B cell (primary cell): ENCODE results near the gene TPCN2. TPM values are rescaled to one million over a fixed set of nuclear protein-coding genes. Genes with fewer than 3 reads are reported as not detected.

ENCODE experiments used
- ATAC-seq: fragments of 200-7000 bp; cut with Tn5 transposase; one replicate; pipeline ENCODE4 v1.10.0; 2021; ENCODE audit warnings: low read depth, mild to moderate bottlenecking, moderate number of reproducible peaks, moderate library complexity
- CTCF ChIA-PET: fragments of 350-600 bp; sonication (Branson Sonifier 250); formaldehyde crosslinking; loops from one replicate; lab custom pipeline; 2021; ENCODE audit warnings: antibody characterized with exemption, inconsistent platforms; lab: Charles Lee
- POLR2A ChIA-PET: fragments of 350-600 bp; sonication (Branson Sonifier 250); formaldehyde crosslinking; loops from one replicate; lab custom pipeline; 2021; ENCODE audit warnings: antibody characterized with exemption; lab: Charles Lee
- DNase-seq: peaks from one replicate; pipeline ENCODE4 v3.0.0; 2013
- H2AFZ ChIP-seq: 2 replicates; pipeline ENCODE4 v1.6.1; 2012; ENCODE audit warnings: mild to moderate bottlenecking, low read depth, low read length; ENCODE audit not compliant: insufficient read depth, poor library complexity, severe bottlenecking
- H3K27ac ChIP-seq, 2 donors: 1 replicate in 1 of 2; 2 replicates in 1 of 2; pipeline ENCODE4 v1.5.1; 2012 to 2013; ENCODE audit warnings: low read length in 2 of 2, mild to moderate bottlenecking in 2 of 2, moderate library complexity in 1 of 2
- H3K27me3 ChIP-seq, 4 experiments: fragments of 200-600 bp in 1 of 4; sonication (generic) in 1 of 4; replicated peaks in 1 of 4; 1 replicate in 2 of 4; 2 replicates in 2 of 4; pipeline versions ENCODE4 v1.6.1 to v1.7.0; 2013 to 2016; ENCODE audit warnings: low read length in 3 of 4, mild to moderate bottlenecking in 2 of 4, mixed read lengths in 1 of 4, moderate library complexity in 1 of 4; ENCODE audit not compliant: insufficient read depth in 4 of 4, control insufficient read depth in 3 of 4; ENCODE audit errors: control extremely low read depth in 1 of 4
- H3K36me3 ChIP-seq, 2 experiments: replicated peaks in 1 of 2; 1 replicate in 1 of 2; 2 replicates in 1 of 2; pipeline versions ENCODE4 v1.6.1 to v1.7.1; 2013; ENCODE audit warnings: low read length in 1 of 2; ENCODE audit not compliant: insufficient read depth in 2 of 2, control insufficient read depth in 1 of 2; ENCODE audit errors: control extremely low read depth in 1 of 2, extremely low read depth in 1 of 2
- H3K4me1 ChIP-seq, 2 donors: fragments of 200-600 bp in 1 of 2; sonication (generic) in 1 of 2; 1 replicate in 1 of 2; 2 replicates in 1 of 2; pipeline versions ENCODE4 v1.5.1 to v1.6.1; 2013 to 2017; ENCODE audit warnings: low read length in 2 of 2; ENCODE audit not compliant: control insufficient read depth in 2 of 2, insufficient read depth in 2 of 2
- H3K4me2 ChIP-seq: replicated peaks from 2 replicates; pipeline ENCODE3; 2012; ENCODE audit warnings: mild to moderate bottlenecking, low read depth, low read length; ENCODE audit not compliant: poor library complexity, severe bottlenecking
- H3K4me3 ChIP-seq, 5 experiments: fragments of 200-600 bp in 1 of 5; sonication (generic) in 1 of 5; 1 replicate in 3 of 5; 2 replicates in 2 of 5; pipeline versions ENCODE4 v1.5.1 to v1.7.0; 2011 to 2016; ENCODE audit warnings: low read length in 4 of 5, mild to moderate bottlenecking in 4 of 5, low read depth in 2 of 5, control low read depth in 1 of 5, moderate library complexity in 1 of 5; ENCODE audit not compliant: insufficient read depth in 1 of 5; ENCODE audit errors: control extremely low read depth in 1 of 5, extremely low read depth in 1 of 5
- H3K79me2 ChIP-seq: fragments of 200-600 bp; sonication (generic); one replicate; pipeline ENCODE4 v1.6.0; 2016; ENCODE audit warnings: low read length; ENCODE audit not compliant: control insufficient read depth, insufficient read depth
- H3K9ac ChIP-seq: fragments of 200-600 bp; sonication (generic); 2 replicates; pipeline ENCODE4 v1.6.1; 2017; ENCODE audit warnings: mild to moderate bottlenecking, low read length, moderate library complexity
- H3K9me3 ChIP-seq, 3 donors: one replicate each; pipeline versions ENCODE4 v1.6.1 to v1.7.1; 2013; ENCODE audit warnings: low read length in 2 of 3; ENCODE audit not compliant: control insufficient read depth in 2 of 3, insufficient read depth in 1 of 3; ENCODE audit errors: control extremely low read depth in 1 of 3
- H4K20me1 ChIP-seq: 2 replicates; pipeline ENCODE4 v1.6.0; 2012; ENCODE audit warnings: mild to moderate bottlenecking, low read length; ENCODE audit not compliant: insufficient read depth, control insufficient read depth, poor library complexity, severe bottlenecking
- H3K27ac Mint-ChIP-seq: one replicate; pipeline ENCODE4 v1.8.0; 2021; ENCODE audit warnings: mixed read lengths
- H3K27me3 Mint-ChIP-seq: one replicate; pipeline ENCODE4 v1.8.0; 2021; ENCODE audit warnings: mixed read lengths
- H3K4me1 Mint-ChIP-seq: one replicate; pipeline ENCODE4 v1.8.0; 2021; ENCODE audit warnings: mixed read lengths
- H3K4me3 Mint-ChIP-seq: one replicate; pipeline ENCODE4 v1.8.0; 2021; ENCODE audit warnings: mixed read lengths
- H3K9me3 Mint-ChIP-seq: one replicate; pipeline ENCODE4 v1.8.0; 2022; ENCODE audit warnings: mixed read lengths; ENCODE audit not compliant: insufficient read depth
- CTCF ChIP-seq: fragments of 200-600 bp; IDR thresholded peaks from one replicate; pipeline ENCODE4 v1.8.0; 2022; ENCODE audit warnings: antibody characterized with exemption, mild to moderate bottlenecking
- EZH2 ChIP-seq: IDR thresholded peaks from 2 replicates; pipeline ENCODE4 v1.6.1; 2012; ENCODE audit warnings: borderline replicate concordance, low read depth, mild to moderate bottlenecking, moderate library complexity, low read length; ENCODE audit not compliant: insufficient read depth, poor library complexity, severe bottlenecking
- WGBS: methylation state at CpG from one replicate; pipeline ENCODE4 v1.1.5; 2013; ENCODE audit warnings: missing lambda C conversion rate; ENCODE audit not compliant: insufficient coverage; 5-methylcytosine and 5-hydroxymethylcytosine counted together
- intact Hi-C: fragments of 100-400 bp; cut with micrococcal nuclease; formaldehyde crosslinking; loops from one replicate; pipeline ENCODE4 v1.10.0; 2022
- polyA plus RNA-seq: library from polyadenylated mRNA; depleted of rRNA; stranded (reverse); fragments of >200 nt; gene quantifications from 2 replicates; pipeline ENCODE4 v1.2.3, GENCODE V29; 2012
- total RNA-seq, 2 donors: library from RNA; stranded (reverse); fragments of 120-200 nt in 1 of 2; gene quantifications; 1 replicate in 1 of 2; 2 replicates in 1 of 2; pipeline versions ENCODE4 v1.2.3 to v1.2.4, GENCODE V29; 2013 to 2022

Gene TPCN2
- total and polyA plus RNA-seq, 2 donors (not counting 1 experiment from before 2014, with no cell fraction given): 16.8 to 71.4 TPM

- H2AFZ ChIP-seq: no peak overlapping the region
- no peak overlapping the region for H3K27ac Mint-ChIP-seq
- CTCF ChIA-PET: no interaction called here
These were observed 23.2 kb downstream of the TPCN2 start for GRCh38 chr11:69071956-69072355.

GRCh38 chr11:69073469-69073868, 24.7 kb downstream of the TPCN2 start:
- no peaks in the 10 kb centered on the region for H3K27me3 Mint-ChIP-seq
- Histone ChIP-seq H4K20me1 (peaks cover 10% of the 10 kb centered on the region), H3K4me1 (no peaks in the 10 kb centered on the region), H2AFZ (no peak overlapping the region), H3K36me3 (peaks cover 3 to 32% of the 10 kb centered on the region in 2 experiments), H3K27me3 (no peaks in the 10 kb centered on the region), H3K79me2 (no peaks in the 10 kb centered on the region), H3K4me3 (no peak overlapping the region), H3K27ac (no peak overlapping the region), H3K9me3 (no peaks in the 10 kb centered on the region), H3K4me2 (no peak overlapping the region), H3K9ac (no peak overlapping the region)
- intact Hi-C loops: no loop called here
- ChIA-PET POLR2A (interaction anchor here (0.6 kb wide), 1 partner anchor 103 kb away, joined by 3 read pairs; no protein-coding TSS in a partner anchor), CTCF (interaction anchor here (1.0 kb wide), 1 partner anchor 14 kb away, joined by 3 read pairs; no protein-coding TSS in a partner anchor)
- no peak overlapping the region for H3K27ac Mint-ChIP-seq
- WGBS: 92% methylated on average over 8 of the region's 8 CpGs
- no peak for DNase-seq
- TF ChIP-seq CTCF (no peak), EZH2 (no peak)
- H3K4me3 Mint-ChIP-seq: no peak overlapping the region
- no peak for ATAC-seq
- no peaks in the 10 kb centered on the region for H3K9me3 Mint-ChIP-seq
- H3K4me1 Mint-ChIP-seq: no peaks in the 10 kb centered on the region

More at GRCh38 chr11:69071956-69072355, 23.2 kb downstream of the TPCN2 start:
- Histone ChIP-seq H3K9ac (no peak overlapping the region), H3K27ac (no peak overlapping the region), H3K4me3 (no peak overlapping the region), H4K20me1 (peaks cover 17% of the 10 kb centered on the region), H3K79me2 (no peaks in the 10 kb centered on the region), H3K9me3 (no peaks in the 10 kb centered on the region), H3K4me2 (no peak overlapping the region), H3K27me3 (no peaks in the 10 kb centered on the region), H3K36me3 (peaks cover 3 to 29% of the 10 kb centered on the region in 2 experiments), H3K4me1 (no peaks in the 10 kb centered on the region)
- Mint-ChIP-seq H3K4me3 (no peak overlapping the region), H3K27me3 (no peaks in the 10 kb centered on the region), H3K9me3 (no peaks in the 10 kb centered on the region), H3K4me1 (no peaks in the 10 kb centered on the region)
- intact Hi-C loops: no loop called here
- no peak for ATAC-seq
- POLR2A ChIA-PET: no interaction called here
- no peak for TF ChIP-seq CTCF
- TF ChIP-seq EZH2: no peak
- no peak for DNase-seq
- 94% methylated on average over 13 of the region's 13 CpGs for WGBS
